ENCODE measurements around the gene IFT74. TPM values are rescaled to one million over a fixed set of nuclear protein-coding genes. Genes with fewer than 3 reads are reported as not detected.

IFT74 gene
- total and polyA plus RNA-seq, 2 donors (not counting 1 experiment from before 2014, with no cell fraction given) = 12.8 to 18.0 TPM

DNA sequence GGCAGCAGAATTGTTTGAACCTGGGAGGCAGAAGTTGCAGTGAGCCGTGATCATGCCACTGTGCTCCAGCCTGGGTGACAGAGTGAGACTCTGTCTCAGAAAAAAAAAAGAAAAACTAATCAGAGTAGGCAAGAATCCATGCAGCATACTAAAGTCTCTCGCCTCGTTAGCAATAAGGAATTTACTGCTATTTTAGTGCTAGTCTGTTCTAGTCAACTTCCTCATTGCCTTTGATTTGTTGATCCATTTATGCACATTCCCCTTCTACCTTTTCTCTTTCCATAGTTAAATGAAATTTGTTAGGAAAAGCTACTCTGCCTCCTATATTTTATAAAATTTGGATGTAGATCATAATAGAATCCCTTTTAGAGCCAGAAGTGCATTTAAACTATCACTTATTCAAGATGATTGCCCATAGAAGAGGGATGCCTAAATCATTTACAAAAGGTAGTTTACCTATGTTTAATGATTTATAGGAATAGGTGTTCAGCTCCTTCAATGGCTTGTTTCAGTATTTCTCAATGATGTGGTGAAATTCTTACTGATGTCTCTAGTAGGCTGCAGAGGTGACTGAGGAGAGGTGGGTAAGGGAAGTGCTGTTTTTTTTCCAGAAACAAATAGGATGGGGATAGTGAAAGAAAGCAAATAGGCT is 47.3 kb downstream of the IFT74 start:
- Histone ChIP-seq H3K9ac (ENCODE audit: insufficient read depth, low read length) (no peak overlapping the region), H2AFZ (ENCODE audit: low read length) (no peak overlapping the region), H3K4me2 (ENCODE audit: extremely low read depth, insufficient read depth, low read length) (no peak overlapping the region), H3K36me3 (ENCODE audit: control insufficient read depth, insufficient read depth, low read length) (no peaks in the 10 kb centered on the region), H3K27me3 (ENCODE audit: control insufficient read depth, insufficient read depth, low read length) (no peaks in the 10 kb centered on the region), H4K20me1 (ENCODE audit: control insufficient read depth, extremely low read depth, insufficient read depth, low read length) (no peaks in the 10 kb centered on the region), H3K27ac (ENCODE audit: insufficient read depth, low read length) (no peak overlapping the region), H3K9me3 (ENCODE audit: control insufficient read depth, insufficient read depth, low read depth, low read length) (no peaks in the 10 kb centered on the region), H3K79me2 (ENCODE audit: control insufficient read depth, insufficient read depth, low read length) (no peaks in the 10 kb centered on the region), H3K4me3 (replicated peaks in 1 of 4; ENCODE audit: control extremely low read depth in 1 of 4, insufficient read depth in 1 of 4, low read depth in 3 of 4, low read length in 4 of 4) (no peak overlapping the region), H3K4me1 (ENCODE audit: control insufficient read depth, extremely low read depth, insufficient read depth, low read length) (no peaks in the 10 kb centered on the region)
- DNase-seq (ENCODE audit: low read depth in 2 of 2) = peak in 1 of 2 donors; percentile 10
- TF ChIP-seq CTCF (conservative IDR thresholded peaks at IDR 0.05 in 1 of 2, IDR thresholded peaks at IDR 0.05 in 1 of 2; ENCODE audit: low read depth in 1 of 2, low read length in 2 of 2) (no peak), EZH2 (IDR thresholded peaks at IDR 0.05; ENCODE audit: low read length, missing control alignments) (no peak)

- Histone ChIP-seq H2AFZ (ENCODE audit: low read length) (no peak within 1 kb of the TSS), H3K4me3 (replicated peaks in 1 of 4; ENCODE audit: control extremely low read depth in 1 of 4, insufficient read depth in 1 of 4, low read depth in 3 of 4, low read length in 4 of 4) (no peak within 1 kb of the TSS), H3K36me3 (ENCODE audit: control insufficient read depth, insufficient read depth, low read length) (no peaks in the 10 kb centered on the region), H3K4me1 (ENCODE audit: control insufficient read depth, extremely low read depth, insufficient read depth, low read length) (no peaks in the 10 kb centered on the region), H3K79me2 (ENCODE audit: control insufficient read depth, insufficient read depth, low read length) (no peaks in the 10 kb centered on the region), H3K9me3 (ENCODE audit: control insufficient read depth, insufficient read depth, low read depth, low read length) (no peaks in the 10 kb centered on the region), H3K9ac (ENCODE audit: insufficient read depth, low read length) (no peak within 1 kb of the TSS), H3K27ac (ENCODE audit: insufficient read depth, low read length) (no peak within 1 kb of the TSS), H3K4me2 (ENCODE audit: extremely low read depth, insufficient read depth, low read length) (no peak within 1 kb of the TSS), H3K27me3 (ENCODE audit: control insufficient read depth, insufficient read depth, low read length) (no peaks in the 10 kb centered on the region), H4K20me1 (ENCODE audit: control insufficient read depth, extremely low read depth, insufficient read depth, low read length) (no peaks in the 10 kb centered on the region)
- no peak for TF ChIP-seq CTCF (conservative IDR thresholded peaks at IDR 0.05 in 1 of 2, IDR thresholded peaks at IDR 0.05 in 1 of 2; ENCODE audit: low read depth in 1 of 2, low read length in 2 of 2)
- TF ChIP-seq EZH2 (IDR thresholded peaks at IDR 0.05; ENCODE audit: low read length, missing control alignments) = no peak
- DNase-seq (ENCODE audit: low read depth in 2 of 2) = no peak
Measured at GRCh38 chr9:27005491-27005890, 49.3 kb downstream of the IFT74 start, which contains the start of gene LRRC19. Gene LRRC19, minus strand, starts transcription at chr9:27005672. Its CDS starts 5,978 bp downstream, at chr9:26999694.

- Histone ChIP-seq H2AFZ (ENCODE audit: low read length) (no peak overlapping the region), H3K4me1 (ENCODE audit: control insufficient read depth, extremely low read depth, insufficient read depth, low read length) (no peaks in the 10 kb centered on the region), H3K4me3 (replicated peaks in 1 of 4; ENCODE audit: control extremely low read depth in 1 of 4, insufficient read depth in 1 of 4, low read depth in 3 of 4, low read length in 4 of 4) (no peak overlapping the region), H4K20me1 (ENCODE audit: control insufficient read depth, extremely low read depth, insufficient read depth, low read length) (no peaks in the 10 kb centered on the region), H3K27me3 (ENCODE audit: control insufficient read depth, insufficient read depth, low read length) (no peaks in the 10 kb centered on the region), H3K36me3 (ENCODE audit: control insufficient read depth, insufficient read depth, low read length) (no peaks in the 10 kb centered on the region), H3K9ac (ENCODE audit: insufficient read depth, low read length) (no peak overlapping the region), H3K79me2 (ENCODE audit: control insufficient read depth, insufficient read depth, low read length) (no peaks in the 10 kb centered on the region), H3K4me2 (ENCODE audit: extremely low read depth, insufficient read depth, low read length) (no peak overlapping the region), H3K9me3 (ENCODE audit: control insufficient read depth, insufficient read depth, low read depth, low read length) (no peaks in the 10 kb centered on the region), H3K27ac (ENCODE audit: insufficient read depth, low read length) (no peak overlapping the region)
- TF ChIP-seq EZH2 (IDR thresholded peaks at IDR 0.05; ENCODE audit: low read length, missing control alignments) = no peak
- no peak for TF ChIP-seq CTCF (conservative IDR thresholded peaks at IDR 0.05 in 1 of 2, IDR thresholded peaks at IDR 0.05 in 1 of 2; ENCODE audit: low read depth in 1 of 2, low read length in 2 of 2)
- DNase-seq (ENCODE audit: low read depth in 2 of 2) = peak; percentile 29 to 82
Measured at GRCh38 chr9:27019589-27019988, 63.4 kb downstream of the IFT74 start.
